Measurements from ENCODE around the gene WDR45B.

WDR45B gene

DNA sequence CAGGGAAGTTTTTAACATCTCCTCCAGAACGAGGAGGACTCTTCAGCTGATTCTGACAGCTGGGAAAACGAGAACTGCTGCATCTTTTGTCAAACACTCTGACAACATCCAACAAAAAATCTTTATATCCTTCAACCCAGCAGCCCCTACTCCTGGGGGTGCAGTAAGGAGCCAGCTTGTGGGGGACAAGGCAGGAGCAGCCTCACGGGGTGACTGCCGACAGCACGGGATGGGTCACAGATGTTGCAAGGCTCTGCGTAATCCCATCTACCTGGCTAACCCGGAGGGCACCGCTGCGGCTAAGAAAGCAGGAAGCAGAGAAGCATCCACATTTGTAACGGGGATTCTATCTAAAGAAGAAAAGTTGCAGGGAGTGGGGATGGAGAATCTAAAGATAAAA is 28.6 kb downstream of the WDR45B start:
- DNase-seq, result no peak

DNA sequence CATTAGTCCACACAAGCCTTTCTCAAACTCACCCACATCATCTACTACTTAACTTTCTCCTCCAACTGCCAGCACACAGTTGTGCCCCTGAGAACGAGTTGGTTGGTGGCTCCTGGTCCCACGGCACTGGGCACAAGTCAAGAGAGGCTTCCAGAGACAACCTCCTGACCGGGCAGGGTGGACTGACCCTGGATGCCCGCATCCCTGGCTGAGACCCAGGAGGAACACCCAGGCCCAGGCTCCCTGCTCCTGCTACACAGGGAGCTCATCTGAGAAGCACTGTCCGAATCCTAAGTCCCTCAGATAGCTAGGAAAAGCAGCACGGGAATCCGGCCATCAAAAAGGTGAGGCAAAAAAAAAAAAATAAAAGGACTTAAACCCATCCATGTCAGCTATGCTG is 29.0 kb downstream of the WDR45B start:
- DNase-seq, result no peak

DNA sequence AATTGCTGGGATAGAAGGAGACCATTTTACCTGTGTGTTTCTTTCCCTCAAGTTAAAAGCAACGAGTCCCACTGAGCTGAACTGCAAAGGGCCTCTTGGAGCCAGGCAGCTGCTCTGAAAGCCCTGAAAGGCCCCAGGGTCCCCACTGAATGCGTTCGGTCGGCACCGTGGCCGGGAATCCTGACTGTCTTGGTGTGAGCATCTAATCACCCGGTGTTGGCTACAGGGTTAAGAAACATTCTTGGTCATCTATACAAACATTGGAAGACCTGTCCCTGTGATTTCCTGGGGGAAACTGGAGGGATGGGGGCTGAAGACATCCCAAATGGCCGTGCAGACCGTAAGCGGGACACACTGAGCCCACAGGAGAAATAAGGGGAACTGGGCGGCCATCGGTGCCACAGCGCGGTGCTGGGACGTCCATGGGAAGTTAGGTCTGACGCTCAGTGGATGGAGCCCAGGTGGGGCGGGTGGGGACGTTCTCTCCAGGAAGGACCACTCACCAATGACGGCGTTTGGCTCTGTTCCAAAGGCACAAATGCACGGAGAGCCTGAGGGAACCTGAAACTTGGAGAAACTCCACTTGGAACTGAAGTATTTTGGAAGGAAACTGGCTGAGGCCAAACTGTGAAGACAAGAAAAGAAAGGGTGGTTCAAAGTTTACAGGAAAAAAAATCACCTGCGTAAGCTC is 32.1 kb downstream of the WDR45B start:
- DNase-seq, result no peak

DNA sequence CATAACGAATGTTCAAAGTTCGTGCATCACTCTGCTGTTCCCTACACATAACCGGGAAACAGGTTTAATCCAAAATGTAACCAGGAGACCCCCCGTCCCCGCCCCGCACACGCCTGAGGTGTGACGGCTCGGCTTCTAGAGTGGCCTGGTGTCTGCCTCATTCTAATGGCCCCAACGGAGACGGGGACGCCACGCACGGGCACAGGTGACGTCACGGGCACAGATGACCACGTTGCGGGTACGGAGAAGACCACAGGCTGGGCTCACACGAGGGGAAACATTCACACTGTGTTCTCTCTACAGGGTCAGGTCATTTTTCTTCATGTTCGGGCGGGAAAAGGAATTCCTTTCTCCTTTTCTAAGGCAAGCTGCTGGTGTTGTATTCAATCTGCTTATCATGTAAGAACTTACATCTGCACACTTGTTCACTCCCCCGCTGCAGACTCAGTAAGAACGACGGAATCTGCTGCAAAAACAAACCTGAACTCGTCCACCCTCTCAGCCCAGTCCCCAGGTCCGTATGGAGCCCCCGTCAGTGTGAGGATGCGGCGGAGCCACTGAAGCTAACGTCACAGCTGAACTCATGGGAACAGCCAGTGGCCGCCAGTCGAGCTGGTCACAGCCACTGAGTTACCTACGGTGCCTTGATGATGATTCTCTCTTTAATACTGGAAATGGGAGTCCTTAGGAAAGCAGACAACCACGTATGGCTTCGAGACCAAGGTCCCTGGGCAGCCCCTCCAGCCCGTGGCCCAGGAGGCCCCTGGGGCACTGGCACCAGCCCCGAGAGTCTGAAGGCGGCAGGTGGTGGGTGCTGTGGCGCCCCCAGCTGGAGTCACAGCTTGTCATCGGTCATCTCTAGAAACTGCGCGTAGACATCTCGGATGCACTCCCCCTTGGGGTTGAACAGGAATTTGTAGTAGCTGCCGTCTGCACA is 32.9 kb downstream of the WDR45B start:
- DNase-seq, result no peak

DNA sequence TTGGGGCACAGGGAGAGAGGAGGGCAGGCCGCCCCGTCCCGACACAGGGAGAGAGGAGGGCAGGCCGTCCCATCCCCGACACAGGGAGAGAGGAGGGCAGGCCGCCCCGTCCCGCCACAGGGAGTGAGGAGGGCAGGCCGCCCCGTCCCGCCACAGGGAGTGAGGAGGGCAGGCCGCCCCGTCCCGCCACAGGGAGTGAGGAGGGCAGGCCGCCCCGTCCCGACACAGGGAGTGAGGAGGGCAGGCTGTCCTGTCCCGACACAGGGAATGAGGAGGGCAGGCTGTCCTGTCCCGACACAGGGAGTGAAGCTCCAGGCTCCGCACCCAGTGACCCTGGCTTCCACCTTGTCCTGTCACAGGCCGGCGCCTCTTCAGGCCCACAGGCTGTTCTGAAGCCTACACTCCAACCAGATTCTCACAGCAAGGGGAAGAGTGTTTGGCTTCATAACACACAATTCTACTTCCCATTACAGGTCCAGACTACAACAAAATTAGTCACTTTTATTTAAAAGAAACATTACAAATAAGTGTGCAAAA is 34.1 kb downstream of the WDR45B start:
- DNase-seq, result no peak

DNA sequence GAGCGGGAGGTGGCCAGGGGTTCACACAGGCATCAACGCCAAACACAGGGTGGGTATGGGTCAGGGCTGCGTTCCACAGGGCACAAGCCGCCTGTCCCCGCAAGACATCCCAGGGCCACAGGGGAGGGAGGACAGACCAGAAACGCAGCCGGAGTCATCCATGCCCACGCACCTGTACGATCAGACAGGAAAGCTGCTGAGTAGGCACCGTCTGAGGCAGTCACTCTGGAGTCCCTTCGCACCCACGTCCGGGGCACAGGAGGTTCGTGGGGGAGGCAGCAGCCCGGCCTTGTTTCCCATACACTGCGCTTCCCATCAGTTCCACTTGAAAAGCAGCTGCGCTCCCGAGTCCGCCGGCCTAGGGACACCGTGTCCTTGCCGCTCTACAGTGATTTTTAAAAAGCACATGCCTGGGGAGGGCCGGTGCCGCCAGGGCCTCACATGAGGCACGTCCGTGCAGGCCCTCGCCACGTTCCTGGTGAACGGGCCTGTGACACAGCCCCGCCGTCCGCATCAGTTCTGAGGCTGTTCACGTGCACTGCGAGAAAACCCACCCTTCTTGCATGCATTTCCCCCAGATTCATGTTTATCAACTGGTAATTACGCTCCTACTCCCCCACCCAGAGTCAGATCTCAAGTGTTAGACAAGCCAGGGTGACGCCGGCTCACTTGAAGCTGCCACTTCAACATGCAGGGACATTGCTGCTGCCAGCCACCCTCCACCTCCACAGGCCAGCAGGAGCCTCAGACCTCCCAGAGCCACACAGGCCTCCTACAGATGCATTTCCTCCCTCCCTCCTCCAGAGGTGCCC is 34.8 kb downstream of the WDR45B start:
- DNase-seq, result peak; percentile 78

DNA sequence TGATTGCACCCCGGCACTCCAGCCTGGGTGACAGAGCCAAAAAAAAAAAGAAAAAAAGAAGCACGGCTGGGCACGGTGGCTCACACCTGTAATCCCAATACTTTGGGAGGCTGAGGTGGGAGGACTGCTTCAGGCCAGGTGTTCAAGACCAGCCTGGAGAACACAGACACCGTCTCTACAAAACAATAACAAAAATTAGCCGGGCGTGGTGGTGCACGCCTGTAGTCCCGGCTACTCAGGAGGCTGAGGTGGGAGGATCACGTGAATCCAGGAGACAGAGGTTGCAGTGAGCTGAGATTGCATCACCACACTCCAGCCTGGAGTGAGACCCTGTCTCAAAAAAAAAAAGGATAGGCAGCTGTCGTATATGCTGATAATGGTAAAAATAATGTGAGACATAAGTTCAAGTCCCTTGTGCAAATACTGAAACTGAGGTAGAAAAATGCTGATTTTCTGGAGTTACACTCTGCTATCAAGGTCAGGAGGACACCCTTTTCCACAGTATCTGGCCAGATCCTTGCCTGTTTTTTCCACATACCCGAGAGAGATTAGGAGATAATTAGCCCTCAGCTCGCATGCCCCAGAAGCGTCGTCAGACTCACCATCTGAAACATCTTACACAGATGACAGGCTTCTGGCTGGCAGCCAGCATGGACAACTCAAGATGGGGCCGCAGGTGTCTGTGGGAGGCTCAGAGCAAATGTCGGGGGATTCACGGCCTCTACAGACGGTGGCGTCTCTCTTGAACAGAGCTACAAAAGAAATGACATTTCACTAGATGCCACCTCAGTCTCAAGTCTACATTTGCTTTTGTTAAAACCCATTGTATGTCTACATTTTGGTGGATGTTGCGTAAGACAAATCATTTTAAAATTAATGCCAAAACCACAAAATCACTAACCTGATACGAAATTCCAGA is 36.8 kb downstream of the WDR45B start:
- DNase-seq, result peak; percentile 6

DNA sequence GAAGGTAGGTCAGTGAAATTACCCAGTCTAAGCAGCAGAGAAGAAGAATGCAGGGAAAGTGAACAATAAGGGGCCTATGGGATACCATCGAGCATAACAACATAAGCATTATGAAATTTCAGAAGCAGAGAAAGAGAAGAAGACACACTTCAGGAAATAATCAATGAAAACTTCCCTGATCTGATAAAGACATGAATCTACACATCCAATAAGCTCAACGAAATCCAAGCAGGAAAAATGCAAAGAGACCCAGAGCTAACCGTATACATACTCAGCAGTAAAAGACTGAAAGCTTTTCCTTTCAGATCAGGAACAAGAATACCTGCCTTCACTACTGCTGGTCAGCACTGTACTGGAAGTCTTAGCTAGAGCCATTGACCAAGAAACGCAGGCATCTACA is 38.6 kb downstream of the WDR45B start:
- DNase-seq, result no peak

DNA sequence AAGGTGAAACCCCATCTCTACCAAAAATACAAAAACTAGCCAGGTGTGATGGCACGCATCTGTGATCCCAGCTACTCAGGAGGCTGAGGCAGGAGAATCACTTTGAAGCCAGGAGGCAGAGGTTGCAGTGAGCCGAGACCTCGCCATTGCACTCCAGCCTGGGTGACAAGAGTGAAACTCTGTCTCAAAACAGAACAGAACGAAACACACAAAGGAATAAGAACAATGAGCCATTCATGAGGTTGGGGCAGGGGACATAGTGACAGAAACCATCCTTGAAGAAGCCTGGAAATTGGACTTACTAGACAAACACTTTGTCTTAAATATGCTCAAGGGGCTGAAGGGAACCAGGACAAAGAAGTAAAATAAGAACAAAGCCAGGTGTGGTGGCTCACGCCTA is 39.4 kb downstream of the WDR45B start:
- no peak for DNase-seq

DNA sequence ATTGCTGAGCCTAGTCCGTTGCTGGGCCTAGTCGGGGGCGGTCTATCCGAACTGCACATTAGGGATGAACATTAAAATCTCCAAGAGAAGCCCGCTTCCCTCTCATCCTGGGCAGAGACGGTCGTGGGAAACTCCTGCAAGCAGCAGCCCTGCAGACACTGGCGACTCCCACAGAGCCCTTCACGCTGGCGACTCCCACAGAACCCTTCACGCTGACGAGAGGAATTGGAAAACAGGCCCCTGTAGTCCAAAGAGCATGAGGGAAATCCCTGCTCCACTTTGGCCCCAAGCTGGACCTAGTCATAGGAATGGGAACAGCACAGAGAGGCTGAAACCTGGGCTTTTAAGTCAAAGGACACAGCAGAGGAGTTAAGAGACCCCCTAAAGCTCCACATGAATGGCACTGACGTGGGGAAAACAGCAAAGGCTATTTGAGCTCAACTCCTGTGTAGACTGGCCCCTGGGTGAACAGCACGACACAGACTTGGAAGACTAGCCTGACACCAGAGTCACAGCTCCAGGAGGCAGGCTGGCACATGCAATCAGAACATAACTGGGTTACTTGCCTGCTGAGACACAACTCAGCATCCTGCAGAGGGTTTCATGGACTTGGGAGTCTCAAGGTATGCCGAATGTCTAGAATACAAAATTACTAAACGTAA is 42.2 kb downstream of the WDR45B start:
- no peak for DNase-seq

DNA sequence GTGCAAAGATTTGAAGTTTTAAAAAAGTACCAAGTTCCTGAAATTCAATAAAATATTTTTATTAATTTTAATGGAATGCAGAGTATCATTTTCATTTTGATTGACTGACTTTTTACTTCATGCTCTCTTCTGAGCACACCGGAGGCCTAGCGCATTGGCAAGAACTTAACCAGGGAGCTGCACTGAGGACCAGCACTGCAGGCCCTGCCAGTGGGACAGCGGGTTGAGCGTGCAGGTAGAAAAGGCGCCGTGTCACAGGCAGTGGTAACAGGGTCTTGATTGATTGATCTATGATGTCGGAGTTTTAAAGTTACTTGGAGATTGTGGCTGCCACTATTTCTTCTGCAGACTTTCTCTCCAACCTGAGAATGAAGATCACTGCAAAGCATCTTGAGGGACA is 43.7 kb downstream of the WDR45B start:
- no peak for DNase-seq

DNA sequence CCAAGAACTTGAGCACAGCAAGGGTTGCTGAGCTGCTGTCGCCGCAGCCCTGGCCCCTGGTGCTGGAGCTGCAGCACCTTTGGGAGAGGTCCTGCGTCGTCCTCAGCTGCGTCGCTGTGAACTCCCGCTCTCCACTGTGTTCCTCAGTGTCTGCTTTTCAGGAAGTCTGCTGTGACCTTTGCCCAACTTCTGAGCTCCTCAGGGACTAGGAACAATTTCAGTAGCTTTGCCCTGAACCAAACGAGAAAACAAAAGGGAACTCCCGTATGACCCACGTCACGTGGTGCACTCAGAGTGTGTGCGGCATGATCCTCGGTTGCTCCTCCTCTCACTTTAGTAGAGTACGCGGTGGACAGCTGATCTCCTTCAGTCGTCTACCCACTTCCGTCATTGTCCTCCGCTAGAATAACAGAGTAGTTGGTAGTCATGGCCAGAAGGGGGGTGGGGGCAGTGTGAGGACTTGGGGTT is 44.2 kb downstream of the WDR45B start:
- no peak for DNase-seq

DNA sequence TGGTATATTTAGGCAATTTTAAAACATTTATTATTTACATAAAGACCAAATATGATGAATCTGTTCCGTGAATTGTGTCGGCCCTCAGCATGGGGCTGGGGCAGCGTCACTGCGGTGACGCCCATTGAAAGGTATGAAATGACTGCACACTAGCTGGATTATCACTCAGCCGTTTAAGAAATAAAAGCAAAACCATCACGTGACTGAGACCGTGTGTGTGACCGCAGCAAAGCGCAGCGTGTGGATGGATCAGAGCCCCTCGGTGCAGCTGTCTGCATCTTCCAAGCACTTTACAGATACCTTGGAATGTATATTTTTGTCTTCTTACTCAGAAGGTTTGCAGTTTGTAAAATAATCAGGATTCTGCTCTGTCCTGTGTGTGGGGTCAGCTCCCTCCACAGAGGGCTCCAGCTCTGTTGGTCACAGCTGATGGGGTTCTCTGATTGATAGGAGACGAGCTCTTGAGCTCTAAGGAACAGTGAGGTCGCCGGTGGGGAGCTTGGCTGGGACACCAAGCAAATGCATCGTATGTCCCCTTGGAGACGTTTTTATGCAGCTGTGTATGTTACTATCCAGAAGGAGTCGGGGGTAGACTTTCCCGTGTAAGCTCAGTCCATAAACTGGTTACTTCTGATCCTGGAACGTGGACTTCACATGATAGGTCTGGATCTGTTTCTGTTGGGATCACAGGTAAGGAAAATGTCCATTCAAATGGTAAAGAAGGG is 45.1 kb downstream of the WDR45B start:
- DNase-seq, result no peak

DNA sequence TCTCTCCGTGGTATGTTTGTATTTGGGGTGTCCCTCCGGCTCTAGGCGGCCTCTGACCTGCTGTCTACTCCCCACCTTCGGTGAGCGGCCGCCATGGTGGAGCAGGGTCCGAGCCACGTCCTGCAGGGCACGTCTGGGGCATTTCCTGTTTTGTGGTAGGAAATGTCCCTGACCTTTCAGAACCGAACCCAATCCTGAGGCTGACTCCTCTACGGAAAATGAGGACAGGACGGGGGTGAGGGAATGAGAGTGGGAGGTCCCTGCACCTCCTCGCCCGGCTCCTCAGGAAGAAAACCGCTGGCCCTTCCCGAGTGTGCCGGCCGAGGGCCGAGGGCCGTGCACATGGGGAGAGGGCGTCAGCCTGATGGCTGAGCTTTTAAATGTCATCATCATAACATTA is 45.8 kb downstream of the WDR45B start:
- DNase-seq, result no peak

DNA sequence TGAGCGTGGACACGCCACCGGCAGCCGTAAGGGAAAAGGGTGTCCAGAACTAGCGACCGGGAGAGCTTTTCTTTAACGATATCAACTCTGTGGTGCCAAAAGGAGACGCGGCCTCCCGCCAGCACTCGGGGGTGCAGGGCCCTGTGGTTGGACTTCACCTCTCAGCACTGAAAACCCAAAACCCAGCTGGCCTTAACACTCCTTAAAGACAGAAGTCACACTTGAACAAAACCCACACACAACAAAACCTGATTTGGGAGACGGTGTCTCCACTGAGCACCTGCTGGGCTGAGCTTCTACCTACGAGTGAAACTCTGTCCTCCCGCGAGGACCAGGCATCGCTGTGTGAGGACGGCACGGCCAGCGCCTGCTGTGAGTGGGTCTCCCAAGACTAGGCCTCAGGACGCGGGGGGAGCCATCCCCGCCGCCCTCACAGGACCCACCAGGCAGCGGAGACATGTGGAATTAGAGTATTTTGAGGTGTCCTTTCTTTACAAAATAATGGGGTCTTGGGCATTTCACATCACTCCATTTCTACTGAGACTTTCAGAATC is 46.7 kb downstream of the WDR45B start:
- DNase-seq, result no peak

DNA sequence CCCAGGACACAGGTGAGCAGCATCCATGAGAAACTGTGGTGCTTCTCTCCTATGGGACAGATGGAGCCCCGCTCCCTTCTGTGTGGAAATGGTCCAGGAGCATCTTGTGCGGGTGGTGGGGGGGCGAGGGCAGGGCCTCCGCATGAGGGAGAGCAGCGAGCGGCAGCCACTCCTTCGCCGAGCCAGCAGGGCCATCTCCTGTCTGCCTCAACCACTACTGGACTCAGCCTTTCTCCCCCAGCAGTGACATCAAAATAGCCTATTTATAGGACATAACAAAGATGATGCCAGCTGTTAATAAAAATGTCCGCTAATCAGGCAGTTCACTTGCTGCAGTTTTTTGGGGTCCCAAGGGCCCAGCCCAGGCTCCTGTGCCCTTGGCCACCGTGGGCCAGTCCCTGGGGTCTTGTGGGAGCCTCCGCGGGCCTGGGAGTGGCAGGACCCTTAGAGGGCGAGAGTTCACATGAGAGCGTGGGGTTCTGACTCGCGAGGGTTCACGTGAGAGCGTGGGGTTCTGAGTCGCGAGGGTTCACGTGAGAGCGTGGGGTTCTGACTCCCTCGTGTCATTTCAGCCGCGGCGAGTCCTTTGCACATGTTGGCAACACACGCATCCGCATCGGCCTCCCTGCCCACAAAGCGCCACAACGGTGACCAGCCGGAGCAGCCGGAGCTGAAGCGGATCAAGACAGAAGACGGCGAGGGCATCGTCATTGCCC is 47.4 kb downstream of the WDR45B start:
- DNase-seq, result no peak

DNA sequence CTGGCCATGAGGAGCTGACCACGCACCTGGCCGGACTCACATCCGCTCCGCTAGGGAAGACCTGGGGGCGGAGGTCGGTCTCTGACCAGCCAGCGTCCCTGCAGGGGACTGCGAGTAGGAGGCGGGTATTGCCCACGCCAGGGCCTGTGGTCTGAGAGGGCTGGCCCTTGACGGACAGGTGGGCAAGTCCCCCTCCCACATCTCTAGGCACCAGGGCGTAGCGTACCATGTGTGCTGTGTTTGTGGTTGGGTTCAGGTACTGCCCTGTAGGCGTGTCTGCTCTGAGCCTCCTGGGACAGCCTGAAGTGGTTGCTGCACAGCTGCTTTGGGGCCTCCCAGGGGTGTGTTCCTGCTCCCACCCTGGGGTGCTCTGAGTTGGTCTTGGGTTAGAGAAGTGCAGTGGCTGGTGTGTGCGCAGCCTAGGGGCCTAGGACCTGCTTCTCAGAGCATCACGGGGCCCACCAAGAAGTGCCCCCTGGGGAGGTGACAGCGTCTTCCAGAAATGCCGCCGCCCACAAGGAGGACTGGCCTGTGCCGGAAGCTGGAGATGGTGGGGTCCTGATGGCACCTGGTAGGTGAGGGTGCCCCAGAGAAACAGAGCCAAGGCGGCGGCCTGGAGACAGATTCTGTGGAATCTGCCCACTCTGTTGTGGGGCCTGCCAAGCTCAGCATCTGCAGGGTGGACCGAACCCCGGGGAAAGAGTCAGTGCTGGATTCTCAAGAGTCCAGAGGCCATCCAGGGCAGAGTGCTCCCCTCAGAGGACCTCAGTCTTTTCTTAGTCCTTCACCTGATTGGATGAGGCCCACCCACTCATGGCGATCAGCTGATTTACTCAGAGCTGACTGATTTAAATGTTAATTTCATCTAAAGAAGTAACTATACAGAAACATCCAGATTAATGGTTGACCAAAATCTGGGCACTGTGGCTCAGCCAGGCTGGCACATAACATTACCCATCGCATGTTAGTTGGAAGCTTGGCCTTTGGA is 48.3 kb downstream of the WDR45B start:
- DNase-seq, result no peak
